ENCODE measurements around the gene TMEM14C. TPM values are rescaled to one million over a fixed set of nuclear protein-coding genes. Genes with fewer than 3 reads are reported as not detected.

The TMEM14C gene
- polyA plus RNA-seq, 2 of the 4 experiments (the other 2 are of a cell fraction) = 152 to 230 TPM

GRCh38 chr6:10692965-10693538, 29.8 kb upstream of the TMEM14C start:
- no peak for FAIRE-seq
- H3K4me2 ChIP-seq = peak overlapping the region; percentile 97
- H3K4me3 ChIP-seq = peak overlapping the region; percentile 69
- CTCF ChIA-PET = interaction anchor here (1.1 kb wide), 1 partner anchor 183 kb away, joined by 3 read pairs; no protein-coding TSS in a partner anchor
- TF ChIP-seq HEYL (CRISPR knock-in tag; IDR thresholded peaks at IDR 0.05) (no peak), PBX3 (IDR thresholded peaks at IDR 0.05) (no peak), REST (IDR thresholded peaks at IDR 0.05) (no peak), SREBF2 (IDR thresholded peaks at IDR 0.05) (no peak)
- no peak for ATAC-seq
- POLR2A ChIA-PET = no interaction called here
- no peak for DNase-seq (ENCODE audit: low read depth in 1 of 2, low spot score in 1 of 2)
- peaks cover 16% of the 10 kb centered on the region for H3K4me1 ChIP-seq
- 90% methylated on average over 8 of the region's 8 CpGs for WGBS (ENCODE audit: missing lambda C conversion rate)
- no peaks in the 10 kb centered on the region for H3K9me3 ChIP-seq
- H3K27ac ChIP-seq = peak overlapping the region; percentile 86 to 95; a peak in 4 of 6 replicates

DNA sequence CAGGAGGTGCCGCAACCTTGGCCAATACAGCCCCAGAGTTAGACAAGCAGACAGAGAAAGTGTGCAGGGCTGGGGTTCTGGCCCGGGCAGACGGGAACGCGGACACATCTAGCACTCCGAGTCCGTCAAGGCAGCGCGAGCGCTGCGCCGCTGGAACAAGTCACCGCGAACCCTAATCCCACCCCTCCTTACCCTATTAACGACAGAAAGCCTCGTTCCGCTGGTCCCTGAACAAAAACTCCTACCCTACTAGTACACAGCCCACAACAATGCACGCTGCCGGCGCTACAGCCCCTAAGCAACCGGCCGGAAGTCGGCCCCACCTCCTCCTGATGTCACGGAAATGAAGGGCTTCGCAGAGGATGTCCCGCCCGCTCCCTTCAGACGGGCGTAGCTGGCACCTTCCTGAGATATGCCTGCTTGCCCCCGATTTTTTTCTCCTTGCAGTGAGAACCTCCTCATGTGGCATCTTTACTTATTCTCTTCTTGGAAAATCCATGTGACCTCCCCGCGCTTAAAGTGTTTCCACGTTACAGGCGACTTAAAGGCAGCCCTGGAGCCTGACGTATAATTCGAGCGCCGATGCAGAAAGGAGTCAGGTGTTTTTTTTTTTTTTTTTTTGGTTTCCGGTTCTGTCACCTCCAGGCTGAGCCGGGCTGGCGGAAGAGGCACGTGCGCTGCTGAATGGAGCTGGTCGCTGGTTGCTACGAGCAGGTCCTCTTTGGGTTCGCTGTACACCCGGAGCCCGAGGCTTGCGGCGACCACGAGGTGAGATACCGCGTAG, 28.4 kb upstream of the TMEM14C start, which contains the start of the genes C6orf52 and PAK1IP1:
Gene C6orf52, minus strand, starts transcription at position 315 of the 784 bp plus-strand sequence. CDS start 7,066 bp downstream, outside the sequence.
Gene PAK1IP1, plus strand, starts transcription at position 671 of the 784 bp plus-strand sequence. Its CDS starts 14 bp downstream, at position 685.
- no peak for FAIRE-seq
- Histone ChIP-seq H3K4me3 (peak within 1 kb of the TSS; percentile 69), H3K27ac (peak within 1 kb of the TSS; percentile 86 to 95), H3K4me2 (peak within 1 kb of the TSS; percentile 97), H3K4me1 (peaks cover 16% of the 10 kb centered on the region), H3K9me3 (no peaks in the 10 kb centered on the region)
- peak; percentile 99 to 100 for ATAC-seq
- CTCF ChIA-PET = interaction anchor here (0.6 to 1.4 kb wide), 6 partner anchors 28 to 1113 kb away, joined by 3 to 6 read pairs (median 3); partner anchors contain the start of gene TMEM14C
- POLR2A ChIA-PET = interaction anchor here (0.6 to 3.5 kb wide), 17 partner anchors 13 to 1546 kb away, joined by 3 to 31 read pairs (median 4); partner anchors contain the start of genes GCNT2, TMEM14B and TMEM14C
- no peak for TF ChIP-seq HEYL (CRISPR knock-in tag; IDR thresholded peaks at IDR 0.05)
- TF ChIP-seq, protein P1, sequence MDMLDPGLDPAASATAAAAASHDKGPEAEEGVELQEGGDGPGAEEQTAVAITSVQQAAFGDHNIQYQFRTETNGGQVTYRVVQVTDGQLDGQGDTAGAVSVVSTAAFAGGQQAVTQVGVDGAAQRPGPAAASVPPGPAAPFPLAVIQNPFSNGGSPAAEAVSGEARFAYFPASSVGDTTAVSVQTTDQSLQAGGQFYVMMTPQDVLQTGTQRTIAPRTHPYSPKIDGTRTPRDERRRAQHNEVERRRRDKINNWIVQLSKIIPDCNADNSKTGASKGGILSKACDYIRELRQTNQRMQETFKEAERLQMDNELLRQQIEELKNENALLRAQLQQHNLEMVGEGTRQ (IDR thresholded peaks at IDR 0.05) = peak; percentile 77
- no peak for TF ChIP-seq CBX8 (IDR thresholded peaks at IDR 0.05)
- 0 out of 2 replicates have a peak, but pooled peaks have one; percentile 42 for TF ChIP-seq RARB (CRISPR knock-in tag; IDR thresholded peaks at IDR 0.05)
- TF ChIP-seq POLR2A (IDR thresholded peaks at IDR 0.05; ENCODE audit: low read length) = peak; percentile 89
- 0 out of 5 replicates have a peak, but pooled peaks of 1 of the 2 experiments have one; percentile 11 for TF ChIP-seq RAD21 (conservative IDR thresholded peaks at IDR 0.05 in 1 of 2, IDR thresholded peaks at IDR 0.05 in 1 of 2)
- peak; percentile 94 for TF ChIP-seq BHLHE40 (IDR thresholded peaks at IDR 0.05; ENCODE audit: low read depth, low read length)
- TF ChIP-seq PHF8 (IDR thresholded peaks at IDR 0.05; ENCODE audit: borderline replicate concordance, low read depth) = peak; percentile 71; the same call in 1 of the 2 replicates
- TF ChIP-seq MAX (IDR thresholded peaks at IDR 0.05) = peak; percentile 97
- peak; percentile 77 to 82; a peak in 4 of 5 replicates for TF ChIP-seq JUN (IDR thresholded peaks at IDR 0.05)
- TF ChIP-seq MYC (IDR thresholded peaks at IDR 0.05; ENCODE audit: borderline replicate concordance, low read length) = peak; percentile 97
- no peak for TF ChIP-seq MAFK (IDR thresholded peaks at IDR 0.05; ENCODE audit: partially characterized antibody)
- TF ChIP-seq ZC3H11A (IDR thresholded peaks at IDR 0.05) = no peak
- TF ChIP-seq ATOH8 (CRISPR knock-in tag; IDR thresholded peaks at IDR 0.05; ENCODE audit: low read depth) = no peak
- DNase-seq (ENCODE audit: low read depth in 1 of 2, low spot score in 1 of 2) = peak; percentile 88 to 91
- 1% methylated on average over 42 of the region's 53 CpGs for WGBS (ENCODE audit: missing lambda C conversion rate)

Data from A549 (cell line).